Adrenal gland (tissue), 5 donors: ENCODE results near the gene RNASE8.

ENCODE experiments used
- CTCF ChIP-seq, 6 experiments: fragments of 450-650 bp in 4 of 6; fragments of 200-600 bp in 2 of 6; sonication (generic) in 1 of 6; IDR thresholded peaks; 1 replicate in 5 of 6; 2 replicates in 1 of 6; pipeline versions ENCODE4 v1.5.1 to v1.8.0; 2016 to 2021; ENCODE audit warnings: antibody characterized with exemption in 6 of 6, mild to moderate bottlenecking in 2 of 6, moderate library complexity in 1 of 6
- POLR2A ChIP-seq, 2 donors: fragments of 450-650 bp; IDR thresholded peaks; one replicate each; pipeline ENCODE4 v1.6.1; 2017; ENCODE audit warnings: antibody characterized with exemption in 2 of 2, mild to moderate bottlenecking in 2 of 2, moderate library complexity in 1 of 2
- donor health status: DM: no; HTN: no; CAD: no.

- TF ChIP-seq CTCF (IDR thresholded peaks at IDR 0.05) (no peak), POLR2A (IDR thresholded peaks at IDR 0.05) (no peak)
Measured at GRCh38 chr14:21019366-21019765, 38.3 kb upstream of the RNASE8 start.
